K562 (cell line): ENCODE data around the gene CCDC71L. TPM values are rescaled to one million over a fixed set of nuclear protein-coding genes. Genes with fewer than 3 reads are reported as not detected.

Experiments
- AFF1 ChIP-seq, 2 experiments: fragments of 450-650 bp; IDR thresholded peaks; 2 replicates each; pipeline ENCODE4 v1.6.1; 2018; ENCODE audit warnings: mild to moderate bottlenecking in 2 of 2, low read depth in 1 of 2; ENCODE audit not compliant: partially characterized antibody in 2 of 2
- CEBPG ChIP-seq, 3 experiments: fragments of 200-800 bp in 1 of 3; sonication (Bioruptor generic) in 1 of 3; sonication (generic) in 1 of 3; formaldehyde crosslinking in 1 of 3; IDR thresholded peaks in 2 of 3; conservative IDR thresholded peaks in 1 of 3; 2 replicates each; pipeline versions ENCODE4 v1.6.1 to v1.8.0; 2016 to 2022; ENCODE audit warnings: missing compliant biosample characterization in 2 of 3, missing genetic modification characterization in 2 of 3, mild to moderate bottlenecking in 1 of 3, missing genetic modification reagents in 1 of 3
- ETS2 ChIP-seq: IDR thresholded peaks from 2 replicates; pipeline ENCODE4 v1.6.1; 2016; ENCODE audit warnings: borderline replicate concordance, missing genetic modification characterization, mild to moderate bottlenecking, moderate library complexity, missing compliant biosample characterization; ENCODE audit not compliant: poor library complexity, severe bottlenecking
- GABPA ChIP-seq: fragments of 200-800 bp; sonication (Bioruptor generic); conservative IDR thresholded peaks from 2 replicates; pipeline ENCODE4 v1.6.1; 2016; ENCODE audit warnings: low read depth, missing genetic modification characterization, missing compliant biosample characterization
- GABPB1 ChIP-seq: sonication (generic); formaldehyde crosslinking; IDR thresholded peaks from 2 replicates; pipeline ENCODE4 v1.8.0; 2022; ENCODE audit warnings: mild to moderate bottlenecking, missing genetic modification reagents
- GATAD2A ChIP-seq: fragments of 450-650 bp; IDR thresholded peaks from 2 replicates; pipeline ENCODE4 v1.6.1; 2017
- JUND ChIP-seq, 2 experiments: IDR thresholded peaks; 2 replicates in 1 of 2; 3 replicates in 1 of 2; pipeline ENCODE4 v1.6.1; 2011; ENCODE audit warnings: borderline replicate concordance in 2 of 2, low read depth in 2 of 2, low read length in 2 of 2, improper control_type of control experiment in 1 of 2, missing biosample characterization in 1 of 2, missing genetic modification characterization in 1 of 2, missing genetic modification reagents in 1 of 2
- KAT2B ChIP-seq: IDR thresholded peaks from one replicate; pipeline ENCODE4 v1.6.1; 2012; ENCODE audit warnings: low read depth, mild to moderate bottlenecking, control low read depth, inconsistent platforms, low read length, moderate library complexity
- MYNN ChIP-seq, 2 experiments: sonication (generic); formaldehyde crosslinking in 1 of 2; IDR thresholded peaks; 2 replicates each; pipeline versions ENCODE4 v1.5.0 to v1.6.1; 2016 to 2020; ENCODE audit warnings: antibody characterized with exemption in 1 of 2, missing genetic modification reagents in 1 of 2
- NR2C1 ChIP-seq, 2 experiments: fragments of 450-650 bp; IDR thresholded peaks; 2 replicates each; pipeline ENCODE4 v1.6.1; 2017; ENCODE audit warnings: mild to moderate bottlenecking in 2 of 2, antibody characterized with exemption in 1 of 2, inconsistent platforms in 1 of 2, missing compliant biosample characterization in 1 of 2, missing genetic modification characterization in 1 of 2
- NUFIP1 ChIP-seq: fragments of 450-650 bp; IDR thresholded peaks from 2 replicates; pipeline ENCODE4 v1.6.1; 2018; ENCODE audit not compliant: partially characterized antibody
- PHB2 ChIP-seq: fragments of 450-650 bp; IDR thresholded peaks from 2 replicates; pipeline ENCODE4 v1.6.1; 2017; ENCODE audit warnings: low read depth
- PHF21A ChIP-seq: fragments of 450-650 bp; IDR thresholded peaks from 2 replicates; pipeline ENCODE4 v1.6.1; 2017; ENCODE audit warnings: low read depth, borderline replicate concordance
- RBM22 ChIP-seq: fragments of 200-400 bp; formaldehyde crosslinking; IDR thresholded peaks from 2 replicates; pipeline ENCODE4 v1.6.1; 2018; ENCODE audit warnings: low read length, low read depth; ENCODE audit not compliant: poor library complexity, severe bottlenecking
- THRB ChIP-seq: fragments of 450-650 bp; formaldehyde crosslinking; conservative IDR thresholded peaks from 2 replicates; pipeline ENCODE4 v1.4.0; 2022; ENCODE audit warnings: mild to moderate bottlenecking, missing genetic modification characterization
- TSC22D4 ChIP-seq: fragments of 450-650 bp; IDR thresholded peaks from 2 replicates; pipeline ENCODE4 v1.6.1; 2016; ENCODE audit warnings: missing genetic modification characterization, missing biosample characterization, control low read depth
- ZBTB7A ChIP-seq: IDR thresholded peaks from 2 replicates; pipeline ENCODE4 v1.6.1; 2011; ENCODE audit warnings: low read depth, mild to moderate bottlenecking, low read length, moderate library complexity, borderline replicate concordance; ENCODE audit not compliant: control insufficient read depth
- ZNF589 ChIP-seq: fragments of 200-800 bp; sonication (Bioruptor generic); IDR thresholded peaks from 2 replicates; pipeline ENCODE4 v1.6.1; 2016; ENCODE audit warnings: low read depth, missing genetic modification characterization, missing compliant biosample characterization
- polyA plus RNA-seq, 8 experiments: library from polyadenylated mRNA; depleted of rRNA in 4 of 8; stranded (reverse) in 5 of 8; unstranded in 3 of 8; fragments of >200 nt; fragmentation: Nextera tagmentation in 2 of 8; fragmentation: Illumina TruSeq in 1 of 8; extraction: Ambion mirVana in 2 of 8; extraction: Trizol in 1 of 8; gene quantifications; 2 replicates each; pipeline versions ENCODE4 v1.2.1 to v1.2.3, GENCODE V29; 2011 to 2014; ENCODE audit warnings: inconsistent platforms in 1 of 8, missing spikeins in 1 of 8
- total RNA-seq, 7 experiments: library from RNA; depleted of rRNA in 6 of 7; stranded (reverse); fragments of >200 nt in 6 of 7; fragmentation: Illumina TruSeq in 2 of 7; extraction: Trizol in 2 of 7; gene quantifications; 2 replicates each; pipeline versions ENCODE4 v1.2.1 to v1.2.3, GENCODE V29; 2011 to 2021; ENCODE audit warnings: low replicate concordance in 1 of 7

CCDC71L gene
- total and polyA plus RNA-seq, 9 of the 15 experiments (the other 6 are each of a cell fraction or from before 2014, with no cell fraction given) = 5.7 to 108 (median 25.4) TPM

GRCh38 chr7:106660862-106661720 lies at the start of gene CCDC71L (continued):
- TF ChIP-seq AFF1 (IDR thresholded peaks at IDR 0.05; ENCODE audit: low read depth in 1 of 2, partially characterized antibody in 2 of 2) (peak; percentile 71 to 82), MYNN (IDR thresholded peaks at IDR 0.05) (peak; percentile 66; the same call in 1 of the 2 replicates), MYNN (CRISPR knock-in tag; IDR thresholded peaks at IDR 0.05) (no peak), ETS2 (tag) (peak; percentile 86), NUFIP1 (no peak), ZNF589 (CRISPR knock-in tag) (peak; percentile 57; the same call in 1 of the 2 replicates), TSC22D4 (tag) (no peak), RBM22 (peak; percentile 80), PHB2 (peak; percentile 44; the same call in 1 of the 2 replicates), JUND (IDR thresholded peaks at IDR 0.05; ENCODE audit: borderline replicate concordance, low read depth, low read length) (no peak; the same call in 1 of the 2 replicates), JUND (tag; IDR thresholded peaks at IDR 0.05; ENCODE audit: borderline replicate concordance, low read depth, low read length) (peak; percentile 8; the same call in 1 of the 3 replicates), KAT2B (no peak), NR2C1 (IDR thresholded peaks at IDR 0.05) (no peak), NR2C1 (tag; IDR thresholded peaks at IDR 0.05) (no peak), GABPA (tag) (peak; percentile 34; the same call in 1 of the 2 replicates), THRB (CRISPR knock-in tag) (peak; percentile 91), ZBTB7A (peak; percentile 94), GATAD2A (peak; percentile 33), GABPB1 (CRISPR knock-in tag) (peak; percentile 24), CEBPG (CRISPR knock-in tag; IDR thresholded peaks at IDR 0.05) (no peak), CEBPG (tag; conservative IDR thresholded peaks at IDR 0.05 in 1 of 2, IDR thresholded peaks at IDR 0.05 in 1 of 2) (peak; percentile 37 to 67; a peak in 3 of 4 replicates), PHF21A (no peak; the same call in 1 of the 2 replicates)
